ENCODE results near the gene PFDN6.

The PFDN6 gene

GRCh38 chr6:33335916-33336315, 46.5 kb downstream of the PFDN6 start:
- Histone ChIP-seq H3K4me3 (ENCODE audit: low read length) (peak overlapping the region; percentile 40; the same call in 1 of the 2 replicates), H3K9ac (ENCODE audit: low read length) (no peak overlapping the region; the same call in 1 of the 2 replicates), H3K27me3 (ENCODE audit: low read depth, low read length) (no peaks in the 10 kb centered on the region), H3K36me3 (replicated peaks; ENCODE audit: low read depth, low read length) (no peaks in the 10 kb centered on the region), H3K4me2 (ENCODE audit: low read length) (peak overlapping the region; percentile 60), H3K9me3 (ENCODE audit: insufficient read depth, low read length) (no peaks in the 10 kb centered on the region), H2AFZ (ENCODE audit: low read depth, low read length) (peak overlapping the region; percentile 74; the same call in 1 of the 2 replicates), H3K27ac (ENCODE audit: low read length) (no peak overlapping the region), H3K79me2 (ENCODE audit: low read length) (no peaks in the 10 kb centered on the region), H3K4me1 (ENCODE audit: low read length) (peaks cover 13% of the 10 kb centered on the region), H4K20me1 (ENCODE audit: insufficient read depth, low read length) (no peaks in the 10 kb centered on the region)
- TF ChIP-seq CTCF (IDR thresholded peaks at IDR 0.05; ENCODE audit: low read depth, low read length) (no peak), EZH2phosphoT487 (IDR thresholded peaks at IDR 0.05; ENCODE audit: low read depth) (no peak)

GRCh38 chr6:33336495-33336894, 47.1 kb downstream of the PFDN6 start:
- Histone ChIP-seq H3K79me2 (ENCODE audit: low read length) (no peaks in the 10 kb centered on the region), H3K27me3 (ENCODE audit: low read depth, low read length) (no peaks in the 10 kb centered on the region), H3K27ac (ENCODE audit: low read length) (no peak overlapping the region), H3K9me3 (ENCODE audit: insufficient read depth, low read length) (no peaks in the 10 kb centered on the region), H3K36me3 (replicated peaks; ENCODE audit: low read depth, low read length) (no peaks in the 10 kb centered on the region), H3K9ac (ENCODE audit: low read length) (no peak overlapping the region), H3K4me1 (ENCODE audit: low read length) (peaks cover 13% of the 10 kb centered on the region), H3K4me3 (ENCODE audit: low read length) (no peak overlapping the region), H3K4me2 (ENCODE audit: low read length) (no peak overlapping the region), H4K20me1 (ENCODE audit: insufficient read depth, low read length) (no peaks in the 10 kb centered on the region), H2AFZ (ENCODE audit: low read depth, low read length) (no peak overlapping the region)
- TF ChIP-seq CTCF (IDR thresholded peaks at IDR 0.05; ENCODE audit: low read depth, low read length) (no peak), EZH2phosphoT487 (IDR thresholded peaks at IDR 0.05; ENCODE audit: low read depth) (no peak)

- no peak overlapping the region for H2AFZ ChIP-seq (ENCODE audit: low read depth, low read length)
- no peaks in the 10 kb centered on the region for H3K79me2 ChIP-seq (ENCODE audit: low read length)
- TF ChIP-seq CTCF (IDR thresholded peaks at IDR 0.05; ENCODE audit: low read depth, low read length) (no peak), EZH2phosphoT487 (IDR thresholded peaks at IDR 0.05; ENCODE audit: low read depth) (no peak)
- no peaks in the 10 kb centered on the region for H3K36me3 ChIP-seq (replicated peaks; ENCODE audit: low read depth, low read length)
- H3K27me3 ChIP-seq (ENCODE audit: low read depth, low read length), result no peaks in the 10 kb centered on the region
- no peak overlapping the region for H3K4me3 ChIP-seq (ENCODE audit: low read length)
- H3K4me2 ChIP-seq (ENCODE audit: low read length), result no peak overlapping the region
- no peaks in the 10 kb centered on the region for H3K9me3 ChIP-seq (ENCODE audit: insufficient read depth, low read length)
- no peaks in the 10 kb centered on the region for H4K20me1 ChIP-seq (ENCODE audit: insufficient read depth, low read length)
- H3K27ac ChIP-seq (ENCODE audit: low read length), result no peak overlapping the region
- H3K9ac ChIP-seq (ENCODE audit: low read length), result no peak overlapping the region
- peaks cover 13% of the 10 kb centered on the region for H3K4me1 ChIP-seq (ENCODE audit: low read length)
These were observed 49.8 kb downstream of the PFDN6 start for GRCh38 chr6:33339193-33339592.
